Ishikawa (cell line): ENCODE measurements around the gene KCTD14.

ENCODE experiments used
- CEBPB ChIP-seq: IDR thresholded peaks from 2 replicates; pipeline ENCODE4 v1.6.1; 2012
- CREB1 ChIP-seq: IDR thresholded peaks from 2 replicates; pipeline ENCODE4 v1.6.1; 2012; ENCODE audit warnings: low read depth
- EGR1 ChIP-seq: IDR thresholded peaks from 2 replicates; pipeline ENCODE4 v1.6.1; 2012
- EP300 ChIP-seq: IDR thresholded peaks from 2 replicates; pipeline ENCODE4 v1.6.1; 2012; ENCODE audit warnings: borderline replicate concordance
- FOXM1 ChIP-seq: IDR thresholded peaks from 2 replicates; pipeline ENCODE4 v1.6.1; 2012; ENCODE audit warnings: low read depth, borderline replicate concordance
- NFIC ChIP-seq: IDR thresholded peaks from 2 replicates; pipeline ENCODE4 v1.6.1; 2012
- RAD21 ChIP-seq: IDR thresholded peaks from 2 replicates; pipeline ENCODE4 v1.6.1; 2012; ENCODE audit warnings: low read depth
- TAF1 ChIP-seq: IDR thresholded peaks from 2 replicates; pipeline ENCODE4 v1.6.1; 2012; ENCODE audit warnings: low read depth, mild to moderate bottlenecking
- TCF12 ChIP-seq: IDR thresholded peaks from 2 replicates; pipeline ENCODE4 v1.6.1; 2012; ENCODE audit warnings: low read depth
- TEAD4 ChIP-seq: IDR thresholded peaks from 2 replicates; pipeline ENCODE4 v1.6.1; 2012
- YY1 ChIP-seq: IDR thresholded peaks from 2 replicates; pipeline ENCODE4 v1.6.1; 2012; ENCODE audit warnings: low read depth
- ZBTB7A ChIP-seq: IDR thresholded peaks from 2 replicates; pipeline ENCODE4 v1.6.1; 2012; ENCODE audit warnings: low read depth
- TF ChIP-seq, protein P1 (sequence below): IDR thresholded peaks from 2 replicates; pipeline ENCODE4 v1.6.1; 2012
- TF ChIP-seq, protein P2 (sequence below): IDR thresholded peaks from 2 replicates; pipeline ENCODE4 v1.6.1; 2012; ENCODE audit warnings: low read depth, mild to moderate bottlenecking
- TF ChIP-seq, protein P3 (sequence below): IDR thresholded peaks from 2 replicates; pipeline ENCODE4 v1.6.1; 2012

The KCTD14 gene

DNA sequence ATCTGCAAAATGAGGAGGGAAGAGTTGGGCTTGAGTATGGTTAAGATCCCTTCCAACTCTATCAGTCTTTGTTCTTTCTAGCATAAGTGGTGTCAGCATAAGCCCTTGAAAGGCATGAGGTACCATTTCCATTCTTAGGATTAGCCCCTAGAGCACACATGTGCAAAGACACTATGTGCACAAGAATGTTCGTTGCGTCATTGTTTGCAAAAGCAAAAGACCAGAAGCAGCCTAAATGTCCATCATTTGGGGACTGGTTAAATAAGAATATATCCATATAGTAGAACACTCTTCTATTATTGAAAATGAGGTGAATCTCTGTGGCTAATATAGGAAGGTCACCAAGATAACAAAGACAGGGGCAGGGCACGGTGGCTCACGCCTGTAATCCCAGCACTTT lies 10.0 kb upstream of the KCTD14 start:
- TF ChIP-seq ZBTB7A = no peak
- TF ChIP-seq EP300 = no peak
- no peak for TF ChIP-seq CEBPB
- TF ChIP-seq NFIC = no peak
- TF ChIP-seq, protein P1, sequence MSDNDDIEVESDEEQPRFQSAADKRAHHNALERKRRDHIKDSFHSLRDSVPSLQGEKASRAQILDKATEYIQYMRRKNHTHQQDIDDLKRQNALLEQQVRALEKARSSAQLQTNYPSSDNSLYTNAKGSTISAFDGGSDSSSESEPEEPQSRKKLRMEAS = no peak
- no peak for TF ChIP-seq TCF12
- TF ChIP-seq CREB1 = no peak
- TF ChIP-seq RAD21 = no peak
- no peak for TF ChIP-seq TAF1
- no peak for TF ChIP-seq FOXM1
- TF ChIP-seq, protein P2, sequence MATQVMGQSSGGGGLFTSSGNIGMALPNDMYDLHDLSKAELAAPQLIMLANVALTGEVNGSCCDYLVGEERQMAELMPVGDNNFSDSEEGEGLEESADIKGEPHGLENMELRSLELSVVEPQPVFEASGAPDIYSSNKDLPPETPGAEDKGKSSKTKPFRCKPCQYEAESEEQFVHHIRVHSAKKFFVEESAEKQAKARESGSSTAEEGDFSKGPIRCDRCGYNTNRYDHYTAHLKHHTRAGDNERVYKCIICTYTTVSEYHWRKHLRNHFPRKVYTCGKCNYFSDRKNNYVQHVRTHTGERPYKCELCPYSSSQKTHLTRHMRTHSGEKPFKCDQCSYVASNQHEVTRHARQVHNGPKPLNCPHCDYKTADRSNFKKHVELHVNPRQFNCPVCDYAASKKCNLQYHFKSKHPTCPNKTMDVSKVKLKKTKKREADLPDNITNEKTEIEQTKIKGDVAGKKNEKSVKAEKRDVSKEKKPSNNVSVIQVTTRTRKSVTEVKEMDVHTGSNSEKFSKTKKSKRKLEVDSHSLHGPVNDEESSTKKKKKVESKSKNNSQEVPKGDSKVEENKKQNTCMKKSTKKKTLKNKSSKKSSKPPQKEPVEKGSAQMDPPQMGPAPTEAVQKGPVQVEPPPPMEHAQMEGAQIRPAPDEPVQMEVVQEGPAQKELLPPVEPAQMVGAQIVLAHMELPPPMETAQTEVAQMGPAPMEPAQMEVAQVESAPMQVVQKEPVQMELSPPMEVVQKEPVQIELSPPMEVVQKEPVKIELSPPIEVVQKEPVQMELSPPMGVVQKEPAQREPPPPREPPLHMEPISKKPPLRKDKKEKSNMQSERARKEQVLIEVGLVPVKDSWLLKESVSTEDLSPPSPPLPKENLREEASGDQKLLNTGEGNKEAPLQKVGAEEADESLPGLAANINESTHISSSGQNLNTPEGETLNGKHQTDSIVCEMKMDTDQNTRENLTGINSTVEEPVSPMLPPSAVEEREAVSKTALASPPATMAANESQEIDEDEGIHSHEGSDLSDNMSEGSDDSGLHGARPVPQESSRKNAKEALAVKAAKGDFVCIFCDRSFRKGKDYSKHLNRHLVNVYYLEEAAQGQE = no peak
- no peak for TF ChIP-seq YY1
- TF ChIP-seq EGR1 = no peak
- TF ChIP-seq, protein P3, sequence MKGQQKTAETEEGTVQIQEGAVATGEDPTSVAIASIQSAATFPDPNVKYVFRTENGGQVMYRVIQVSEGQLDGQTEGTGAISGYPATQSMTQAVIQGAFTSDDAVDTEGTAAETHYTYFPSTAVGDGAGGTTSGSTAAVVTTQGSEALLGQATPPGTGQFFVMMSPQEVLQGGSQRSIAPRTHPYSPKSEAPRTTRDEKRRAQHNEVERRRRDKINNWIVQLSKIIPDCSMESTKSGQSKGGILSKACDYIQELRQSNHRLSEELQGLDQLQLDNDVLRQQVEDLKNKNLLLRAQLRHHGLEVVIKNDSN = no peak
- no peak for TF ChIP-seq TEAD4

DNA sequence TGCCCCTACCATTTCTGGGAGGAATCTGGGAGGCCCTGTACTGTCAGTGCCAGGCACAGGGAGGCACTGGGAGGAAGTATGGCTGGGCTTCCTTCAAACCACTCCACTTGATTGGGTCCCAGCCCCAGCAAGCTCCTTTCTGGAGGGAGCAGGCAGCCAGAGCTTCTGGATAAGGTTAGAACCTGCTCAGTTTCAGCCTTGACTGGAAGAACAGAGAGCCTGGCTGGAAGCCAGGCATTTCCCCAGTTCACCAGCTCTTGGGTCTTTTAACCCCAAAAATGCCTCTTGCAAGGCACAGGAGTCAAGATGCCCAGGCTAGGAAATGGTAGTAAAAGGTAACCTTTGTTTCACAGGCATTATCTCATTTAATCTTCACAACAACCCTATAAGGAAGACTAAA lies 9.0 kb upstream of the KCTD14 start:
- no peak for TF ChIP-seq TAF1
- peak; percentile 77 for TF ChIP-seq NFIC
- TF ChIP-seq YY1 = no peak
- TF ChIP-seq TCF12 = no peak
- TF ChIP-seq RAD21 = no peak
- TF ChIP-seq FOXM1 = no peak
- TF ChIP-seq CREB1 = no peak
- TF ChIP-seq EP300 = no peak

DNA sequence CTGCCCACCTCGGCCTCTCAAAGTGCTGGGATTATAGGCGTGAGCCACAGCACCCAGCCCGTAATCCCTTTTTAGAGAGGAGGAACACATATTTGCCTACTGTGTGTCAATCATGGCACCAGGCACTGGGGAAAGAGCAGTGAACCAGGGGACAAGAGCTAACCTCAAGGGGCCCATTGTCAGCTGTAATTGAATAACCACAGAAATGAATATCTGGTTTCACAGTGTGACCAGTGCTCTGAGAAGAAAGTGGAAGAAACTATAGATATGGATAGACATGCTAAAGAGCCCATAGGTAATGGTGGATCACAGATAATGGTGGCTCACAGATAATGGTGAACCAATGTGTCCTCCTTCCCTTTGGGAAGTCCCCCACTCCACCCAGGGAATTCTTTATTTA lies 8.6 kb upstream of the KCTD14 start:
- TF ChIP-seq YY1 (no peak), NFIC (0 out of 2 replicates have a peak, but pooled peaks have one; percentile 16)

DNA sequence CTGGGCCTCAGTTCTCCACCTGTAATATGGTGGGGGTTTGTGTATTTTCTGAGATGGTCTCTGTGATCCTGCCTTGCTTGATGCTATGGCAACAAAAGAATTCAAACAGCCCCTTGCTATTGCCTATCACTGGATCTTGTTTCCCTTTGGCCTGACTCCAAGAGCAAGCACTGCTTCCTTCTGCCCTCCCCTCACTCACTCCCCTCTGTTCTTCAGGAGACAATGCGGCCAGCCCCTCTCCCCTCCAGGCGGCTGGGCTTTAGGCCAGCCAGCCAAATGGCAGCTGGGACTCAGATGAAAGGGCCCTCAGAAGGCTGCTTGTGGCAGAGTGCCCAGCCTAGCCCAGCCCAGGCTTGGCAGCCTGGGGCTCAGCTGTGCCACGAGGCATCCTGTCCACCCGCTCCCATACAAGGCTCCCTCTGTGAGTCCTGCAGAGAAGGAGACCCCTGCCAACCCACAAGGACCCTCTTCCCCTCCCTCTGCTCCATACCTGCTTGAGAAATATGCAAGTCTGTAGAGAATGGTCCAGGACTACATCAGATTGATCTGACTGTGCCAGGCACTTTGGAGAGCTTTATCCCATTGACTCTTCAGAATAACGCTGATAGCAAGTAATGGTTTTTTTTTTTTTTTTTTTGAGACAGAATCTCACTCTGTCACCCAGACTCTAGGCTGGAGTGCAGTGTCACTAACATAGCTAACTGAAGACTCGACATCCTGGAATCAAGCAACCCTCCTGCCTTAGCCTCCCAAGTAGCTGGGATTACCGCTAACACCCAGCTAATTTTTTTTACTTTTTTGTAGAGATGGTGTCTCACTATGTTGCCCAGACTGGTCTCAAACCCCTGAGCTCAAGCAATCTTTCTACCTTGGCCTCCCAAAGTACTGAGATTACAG lies 7.6 kb upstream of the KCTD14 start:
- TF ChIP-seq YY1 = peak; percentile 50
- TF ChIP-seq, protein P1 = peak; percentile 73
- TF ChIP-seq EP300 = peak; percentile 76
- TF ChIP-seq NFIC = peak; percentile 98
- TF ChIP-seq TCF12 = peak; percentile 92
- 0 out of 2 replicates have a peak, but pooled peaks have one; percentile 28 for TF ChIP-seq TEAD4
- TF ChIP-seq, protein P3 = no peak
- TF ChIP-seq, protein P2 = no peak
- TF ChIP-seq ZBTB7A = peak; percentile 95

DNA sequence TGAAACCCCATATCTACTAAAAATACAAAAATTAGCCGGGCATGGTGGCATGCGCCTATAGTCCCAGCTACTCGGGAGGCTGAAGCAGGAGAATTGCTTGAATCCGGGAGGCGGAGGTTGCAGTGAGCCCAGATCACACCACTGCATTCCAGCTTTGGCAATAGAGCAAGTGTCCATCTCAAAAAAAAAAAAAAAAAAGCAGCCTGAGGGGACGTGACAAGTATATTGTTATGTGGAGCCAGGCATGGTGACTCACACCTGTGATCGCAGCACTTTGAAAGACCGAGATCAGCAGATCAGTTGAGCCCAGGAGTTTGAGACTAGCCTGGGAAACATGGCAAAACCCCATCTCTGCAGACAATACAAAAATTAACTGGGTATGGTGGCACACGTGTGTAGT lies 5.3 kb upstream of the KCTD14 start:
- TF ChIP-seq TCF12 = peak; percentile 61
- peak; percentile 59 for TF ChIP-seq TEAD4
- TF ChIP-seq NFIC = peak; percentile 59
- TF ChIP-seq EP300 = peak; percentile 40; the same call in 1 of the 2 replicates

DNA sequence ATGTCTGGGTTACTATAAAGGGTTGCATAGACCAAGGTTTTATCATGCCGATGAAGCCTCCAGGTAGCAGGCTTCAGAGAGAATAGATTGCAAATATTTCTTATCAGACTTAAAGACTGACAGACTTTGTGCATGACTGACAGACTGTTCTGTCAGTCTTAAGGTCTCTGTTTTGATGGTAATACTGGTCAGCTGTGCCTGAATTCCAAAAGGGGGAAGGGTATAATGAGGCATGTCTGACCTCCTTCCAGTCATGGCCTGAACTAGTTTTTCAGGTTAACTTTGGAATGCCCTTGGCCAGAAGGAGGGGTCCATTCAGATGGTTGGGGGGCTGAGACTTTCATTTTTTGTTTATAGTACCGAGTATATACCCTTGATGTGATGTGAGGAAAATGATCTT lies 4.7 kb upstream of the KCTD14 start:
- TF ChIP-seq, protein P3 = no peak
- TF ChIP-seq TEAD4 = peak; percentile 42
